Kidney glomerular epithelial cell (primary cell): ENCODE results near the gene FYB1.

Source experiments
- DNase-seq: peaks from one replicate; lab custom pipeline; 2025; lab: John Stamatoyannopoulos, UW

FYB1 gene

DNA sequence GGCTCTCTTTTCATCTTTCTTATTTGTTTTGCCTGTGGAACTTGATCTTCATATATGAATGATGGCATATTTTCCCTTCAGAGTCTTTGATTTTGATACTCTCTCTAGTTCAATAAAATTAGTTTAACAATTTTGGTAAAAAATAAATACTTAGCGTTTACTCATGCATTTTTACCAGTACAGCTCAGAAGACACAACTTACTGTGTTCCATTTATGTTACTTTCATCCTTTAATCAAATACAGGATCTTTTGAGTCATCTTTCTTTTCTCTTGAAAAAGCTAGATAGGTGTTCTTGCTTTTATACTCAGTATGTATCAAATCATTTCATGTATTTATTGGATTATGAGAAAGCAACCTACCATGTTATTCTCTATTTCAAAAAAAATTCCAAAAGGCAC is 98.0 kb downstream of the FYB1 start:
- no peak for DNase-seq

DNA sequence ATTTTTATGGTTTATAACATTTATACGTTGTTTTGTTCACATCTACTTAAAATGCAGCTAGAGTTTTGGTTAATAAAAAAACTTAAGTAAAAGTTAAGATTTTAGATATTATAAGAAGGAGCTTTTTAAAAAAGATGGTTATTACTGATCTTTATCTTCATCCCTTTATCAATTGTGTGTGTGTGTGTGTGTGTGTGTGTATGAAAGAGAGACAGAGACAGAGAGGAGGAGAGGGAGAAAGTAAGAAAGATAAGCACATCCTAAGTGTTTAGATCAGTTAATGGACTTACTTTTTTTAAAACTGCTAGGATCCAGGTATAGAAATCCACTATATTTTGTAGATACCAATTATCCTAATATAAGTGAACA is 99.3 kb downstream of the FYB1 start:
- no peak for DNase-seq

- no peak for DNase-seq
Observed at GRCh38 chr5:39119404-39120051, 99.8 kb downstream of the FYB1 start.

- DNase-seq, result no peak
Observed at GRCh38 chr5:39118638-39119037, 100.7 kb downstream of the FYB1 start.

- DNase-seq, result no peak
Observed at GRCh38 chr5:39117401-39117800, 102.0 kb downstream of the FYB1 start.

DNA sequence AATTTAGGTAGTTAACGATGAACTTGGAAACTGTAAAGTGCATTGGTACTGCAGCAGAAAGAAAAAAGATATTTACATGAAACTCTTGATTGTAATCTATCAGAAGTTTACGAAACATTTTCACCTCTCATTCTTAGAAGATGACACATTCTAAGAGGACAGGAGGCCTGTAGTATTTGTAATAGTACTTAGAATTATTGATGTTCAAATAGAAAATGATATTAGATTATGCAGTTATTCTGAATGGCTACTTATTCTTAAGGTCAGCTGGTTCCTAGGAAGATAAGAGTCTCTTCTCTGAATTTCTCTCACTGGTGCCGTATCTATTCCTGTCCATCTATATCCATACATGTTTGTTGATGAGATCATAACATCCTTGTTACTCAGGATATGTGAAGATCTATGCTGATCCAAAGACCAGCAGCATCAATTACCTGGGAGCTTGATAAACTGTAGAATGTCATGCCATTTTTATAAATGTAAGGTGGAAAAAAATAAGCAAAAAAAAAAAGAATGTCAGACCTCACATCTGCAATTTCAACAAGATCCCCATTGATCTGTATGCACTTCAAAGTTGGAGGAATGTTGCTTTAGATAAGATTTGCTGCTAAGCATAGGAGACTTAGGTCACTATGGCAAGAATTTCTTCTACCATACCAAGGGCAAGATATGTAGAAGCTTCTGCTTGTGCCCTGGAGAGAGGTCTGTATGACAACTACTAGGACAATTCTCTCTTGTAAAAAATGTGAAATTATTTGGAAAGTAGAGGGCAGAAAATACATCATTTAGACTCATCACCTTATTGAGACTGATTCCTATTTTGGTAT is 102.8 kb downstream of the FYB1 start:
- DNase-seq, result no peak

- DNase-seq, result no peak
Observed at GRCh38 chr5:39115644-39116343, 103.6 kb downstream of the FYB1 start.

GRCh38 chr5:39114155-39114554 is 105.2 kb downstream of the FYB1 start:
- DNase-seq, result no peak

GRCh38 chr5:39113354-39113953 is 105.9 kb downstream of the FYB1 start:
- no peak for DNase-seq

GRCh38 chr5:39109606-39110005 is 109.8 kb downstream of the FYB1 start:
- DNase-seq, result no peak

DNA sequence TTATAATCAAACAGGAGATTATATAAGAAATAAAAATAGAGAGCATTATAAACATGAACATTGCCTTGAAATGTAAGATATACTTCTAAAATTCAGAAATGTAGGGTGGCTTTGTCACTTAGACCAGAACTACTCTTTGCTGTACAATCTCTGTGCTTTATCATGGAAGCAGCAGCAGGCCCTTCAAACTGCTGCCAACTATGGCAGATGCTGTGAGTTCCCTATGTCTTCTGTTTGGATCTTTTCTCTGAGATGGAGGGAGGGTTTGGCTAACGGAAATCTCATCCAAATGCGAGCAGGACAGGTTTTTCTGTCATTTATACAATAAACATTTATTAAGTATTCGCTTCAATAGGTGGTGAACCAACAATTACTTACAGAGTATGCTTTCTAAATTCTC is 110.4 kb downstream of the FYB1 start:
- no peak for DNase-seq

- no peak for DNase-seq
Observed at GRCh38 chr5:39107350-39107749, 112.0 kb downstream of the FYB1 start.

GRCh38 chr5:39106322-39106721 is 113.0 kb downstream of the FYB1 start:
- DNase-seq, result no peak

DNA sequence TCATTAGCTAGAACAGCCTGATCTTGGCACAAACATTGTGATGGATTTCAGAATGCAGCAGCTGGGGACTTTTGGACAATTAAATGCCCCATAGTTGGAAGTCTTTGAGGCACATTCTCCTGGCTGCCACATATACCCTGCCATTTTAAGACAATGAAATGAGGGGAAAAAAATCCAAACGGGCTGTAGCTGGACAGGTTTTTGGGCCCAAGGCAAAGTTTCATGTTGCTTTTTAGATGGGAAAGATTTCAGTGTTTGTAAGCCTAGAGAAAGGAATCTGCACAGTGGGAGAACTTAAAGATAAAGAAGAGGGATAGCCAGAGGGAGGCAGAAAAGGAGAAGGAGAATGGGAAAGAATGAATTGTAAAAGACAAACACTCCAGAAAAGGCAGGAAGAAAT is 115.1 kb downstream of the FYB1 start:
- DNase-seq, result no peak

DNA sequence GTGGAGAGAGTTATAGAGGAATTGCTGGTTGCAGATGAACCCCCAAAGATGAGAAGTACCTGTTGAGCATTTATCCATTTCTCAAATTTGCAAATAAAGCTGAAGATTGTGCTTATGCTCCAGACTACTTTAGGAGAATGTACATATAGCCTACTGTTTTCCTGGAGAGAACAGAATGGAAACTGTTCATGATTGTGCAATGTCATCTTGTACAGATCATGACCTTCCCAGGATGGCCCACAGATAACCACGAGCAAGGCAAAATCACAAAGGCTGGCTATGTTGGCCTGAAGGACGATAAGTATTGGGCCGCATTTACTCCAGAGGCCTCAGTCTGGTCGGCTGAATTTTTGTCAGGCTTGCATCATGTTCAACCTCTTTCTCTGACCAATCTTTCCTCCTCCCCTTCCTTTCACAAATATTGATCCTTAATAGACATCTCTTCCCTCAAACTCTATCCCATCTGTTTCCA is 116.6 kb downstream of the FYB1 start:
- DNase-seq, result no peak

- DNase-seq, result peak; percentile 38
Observed at GRCh38 chr5:39100851-39101396, 118.4 kb downstream of the FYB1 start.

DNA sequence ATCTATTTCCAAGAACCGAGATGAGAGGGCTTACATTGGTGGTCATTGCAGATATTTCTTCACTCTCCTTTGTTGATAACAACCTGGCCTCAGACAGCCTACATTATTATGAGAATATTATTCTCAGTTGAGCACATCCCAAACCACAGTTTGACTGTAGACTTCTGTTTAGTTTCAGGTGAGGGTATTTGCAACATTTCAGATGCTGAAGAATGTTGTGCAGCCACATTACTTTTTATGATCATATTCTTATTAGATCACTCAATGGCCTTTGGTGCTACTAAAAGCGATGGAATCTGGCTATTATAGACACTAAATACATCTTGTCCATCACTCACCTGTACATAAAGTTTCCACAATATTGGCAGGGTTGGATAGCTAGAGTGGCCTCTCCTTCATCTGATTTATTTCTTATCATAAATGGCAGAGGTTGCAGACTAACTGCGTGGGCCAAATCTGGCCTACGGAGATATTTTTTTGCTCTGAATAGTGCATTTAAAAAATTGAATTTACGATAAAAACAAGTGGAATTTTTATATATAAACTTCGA is 119.0 kb downstream of the FYB1 start:
- DNase-seq, result no peak

DNA sequence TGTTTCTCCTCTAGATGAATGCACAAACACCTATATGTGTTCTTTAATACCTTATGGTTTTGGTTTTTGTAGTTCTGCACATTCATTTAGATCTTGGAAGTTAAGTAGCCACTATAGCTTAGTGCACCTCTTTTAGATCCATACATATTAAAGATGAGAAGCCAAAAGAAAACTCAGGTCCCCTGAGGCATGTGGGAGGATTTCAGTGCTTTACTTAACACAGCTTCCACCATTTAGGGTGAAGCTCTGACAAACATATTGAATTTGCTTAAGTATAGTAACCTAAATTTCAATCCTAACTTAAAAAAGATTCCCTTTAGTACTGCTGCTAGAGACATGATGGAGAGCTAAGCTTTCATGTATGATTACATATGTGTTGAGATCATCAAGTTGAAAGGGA is 119.5 kb downstream of the FYB1 start:
- no peak for DNase-seq

DNA sequence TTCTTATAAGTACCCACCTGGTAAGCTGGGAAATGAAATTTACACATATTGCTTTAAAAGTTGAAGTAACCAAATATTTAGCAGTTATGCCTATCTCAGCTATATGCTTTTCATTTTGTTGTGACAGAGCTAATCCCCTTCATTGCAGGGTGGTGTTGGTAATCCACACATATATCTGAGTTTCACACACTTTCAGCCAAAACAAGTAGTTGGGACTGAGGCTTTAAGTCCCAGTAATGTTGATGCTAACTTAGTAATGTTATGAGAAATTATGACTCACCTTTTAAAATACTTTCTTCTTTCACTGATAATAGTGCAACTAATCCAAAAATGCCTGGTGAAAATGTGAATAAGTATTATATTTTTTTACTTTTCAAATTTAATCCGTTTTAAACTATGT is 126.0 kb downstream of the FYB1 start:
- no peak for DNase-seq

GRCh38 chr5:39092581-39093351 is 126.6 kb downstream of the FYB1 start:
- peak; percentile 53 for DNase-seq

DNA sequence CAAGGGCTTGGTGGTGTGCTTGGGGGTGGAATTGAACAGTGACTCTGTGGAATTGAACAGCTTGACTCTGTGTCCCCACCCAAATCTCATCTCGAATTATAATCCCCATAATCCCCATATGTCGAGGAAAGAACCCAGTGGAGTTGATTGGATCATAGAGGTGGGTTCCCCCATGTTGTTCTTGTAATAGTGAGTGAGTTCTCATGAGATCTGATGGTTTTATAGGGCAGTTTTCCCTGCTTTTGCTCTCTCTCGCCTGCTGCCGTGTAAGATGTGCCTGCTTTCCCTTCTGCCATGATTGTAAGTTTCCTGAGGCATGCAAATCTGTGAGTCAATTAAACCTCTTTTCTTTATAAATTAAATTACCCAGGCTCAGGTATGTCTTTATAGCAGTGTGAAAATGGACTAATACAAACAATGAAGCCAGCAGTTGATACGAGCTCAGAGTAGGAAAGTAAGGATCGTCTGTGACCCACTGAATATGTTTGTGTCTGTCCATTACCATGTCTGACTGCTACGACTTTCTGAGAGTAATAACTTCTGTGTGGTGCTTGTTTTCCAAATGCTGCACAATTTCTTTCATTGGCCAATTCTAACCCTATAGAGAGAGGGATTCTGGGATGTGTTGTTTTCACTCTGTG is 127.3 kb downstream of the FYB1 start:
- no peak for DNase-seq
